ENCODE measurements around the gene ACTL6A. TPM values are rescaled to one million over a fixed set of nuclear protein-coding genes. Genes with fewer than 3 reads are reported as not detected.

Gene ACTL6A
- total RNA-seq, 1 experiment from 2014 or later = 74.5 TPM

GRCh38 chr3:179560791-179561190 is 1.9 kb upstream of the ACTL6A start:
- H3K9me3 Mint-ChIP-seq = no peaks in the 10 kb centered on the region
- Histone ChIP-seq H4K5ac (ENCODE audit: insufficient read length, low read depth, low read length) (no peak overlapping the region), H3K14ac (ENCODE audit: insufficient read depth, low read length) (no peak overlapping the region), H2BK120ac (ENCODE audit: low read depth, low read length, poor library complexity, severe bottlenecking) (no peak overlapping the region), H3K23ac (ENCODE audit: insufficient read length, low read depth, low read length) (no peak overlapping the region), H4K91ac (ENCODE audit: insufficient read length, low read depth, low read length) (no peak overlapping the region), H3K56ac (ENCODE audit: insufficient read length, low read depth, low read length) (no peak overlapping the region), H3K79me1 (ENCODE audit: insufficient read depth, low read depth, low read length, poor library complexity, severe bottlenecking) (peaks cover 11% of the 10 kb centered on the region), H4K20me1 (ENCODE audit: control insufficient read depth, insufficient read depth, insufficient read length) (no peaks in the 10 kb centered on the region), H3K9me3 (ENCODE audit: control insufficient read depth, low read depth, low read length) (no peaks in the 10 kb centered on the region), H3K4ac (ENCODE audit: low read depth, low read length) (no peak overlapping the region), H3K4me1 (ENCODE audit: insufficient read depth, low read length) (no peaks in the 10 kb centered on the region), H3K27me3 (ENCODE audit: insufficient read depth, low read length) (no peaks in the 10 kb centered on the region), H2BK12ac (ENCODE audit: insufficient read length, low read depth, low read length) (no peak overlapping the region), H2BK5ac (ENCODE audit: insufficient read length, low read length) (no peak overlapping the region), H2BK15ac (ENCODE audit: low read depth, low read length) (no peak overlapping the region), H2AFZ (ENCODE audit: low read length) (no peak overlapping the region), H2AK5ac (ENCODE audit: insufficient read length, low read length) (no peak overlapping the region), H3K9ac (ENCODE audit: extremely low read depth, insufficient read length, low read length) (no peak overlapping the region), H3T11ph (ENCODE audit: low read length) (no peak overlapping the region), H4K8ac (replicated peaks; ENCODE audit: insufficient read length, low read depth, low read length) (no peak overlapping the region), H3K18ac (ENCODE audit: insufficient read length, low read depth, low read length) (no peak overlapping the region), H2BK20ac (ENCODE audit: low read depth, low read length, poor library complexity, severe bottlenecking) (no peak overlapping the region), H3K23me2 (ENCODE audit: insufficient read length, low read depth, low read length, poor library complexity, severe bottlenecking) (peaks cover 5% of the 10 kb centered on the region), H3K79me2 (ENCODE audit: insufficient read depth, low read length) (peaks cover 7% of the 10 kb centered on the region; the same call in 1 of the 2 replicates), H3K4me2 (ENCODE audit: insufficient read depth, insufficient read length, low read length) (no peak overlapping the region), H3K27ac (ENCODE audit: insufficient read length, low read depth, low read length) (no peak overlapping the region)
- no peaks in the 10 kb centered on the region for H3K27me3 Mint-ChIP-seq (ENCODE audit: low read depth)
- no peaks in the 10 kb centered on the region for H3K36me3 Mint-ChIP-seq (ENCODE audit: insufficient read depth in 1 of 3, low read depth in 3 of 3)
- no peak for DNase-seq
- H3K4me3 Mint-ChIP-seq = no peak overlapping the region
- peaks cover 5 to 8% of the 10 kb centered on the region in 2 experiments for H3K4me1 Mint-ChIP-seq
- H3K27ac Mint-ChIP-seq = no peak overlapping the region
- no CpG with 5 or more reads among the region's 1 CpG for WGBS (ENCODE audit: extremely low coverage, insufficient read length, low lambda C conversion rate)
- TF ChIP-seq CTCF (conservative IDR thresholded peaks at IDR 0.05) = no peak
